ENCODE measurements around the gene MYRF.

GRCh38 chr11:61752117-61752924 is at the start of gene MYRF:
- TF ChIP-seq CTCF (conservative IDR thresholded peaks at IDR 0.05; ENCODE audit: low read length) (no peak), EZH2phosphoT487 (IDR thresholded peaks at IDR 0.05; ENCODE audit: borderline replicate concordance) (no peak)
